ENCODE measurements around the gene CTH. TPM values are rescaled to one million over a fixed set of nuclear protein-coding genes. Genes with fewer than 3 reads are reported as not detected.
"Not testable (repeated sequence)": the region's sequence is repeated elsewhere in the genome, so short reads cannot be mapped to it uniquely, and the experiment has no call there.

The CTH gene
- total and polyA plus RNA-seq, 2 of the 4 experiments (the other 2 are of a cell fraction) = 2.7 to 3.0 TPM

- H3K9me1 ChIP-seq (ENCODE audit: insufficient read depth, low read length); H3K4me3 ChIP-seq (ENCODE audit: insufficient read depth, low read depth, low read length); H4K20me1 ChIP-seq (ENCODE audit: insufficient read depth, low read length); H4K8ac ChIP-seq (ENCODE audit: low read depth in 2 of 2, low read length in 2 of 2); H2BK5ac ChIP-seq (ENCODE audit: low read depth, low read length, poor library complexity, severe bottlenecking); H4K5ac ChIP-seq (ENCODE audit: low read depth, low read length); H3K27me3 ChIP-seq (ENCODE audit: control insufficient read depth, insufficient read depth, low read length); H2BK20ac ChIP-seq (ENCODE audit: low read depth, low read length); H3K23ac ChIP-seq (ENCODE audit: low read depth, low read length); H3K9me3 ChIP-seq (ENCODE audit: control insufficient read depth, insufficient read depth, low read length); H3K36me3 ChIP-seq (ENCODE audit: control insufficient read depth, insufficient read depth, low read length); H2BK15ac ChIP-seq (ENCODE audit: low read depth, low read length); in situ Hi-C loops (cut with MboI; ENCODE audit: low sequenced_read_pairs); H2AK5ac ChIP-seq (ENCODE audit: low read depth, low read length); ATAC-seq (ENCODE audit: low read depth); H2AK9ac ChIP-seq (replicated peaks; ENCODE audit: low read depth, low read length, poor library complexity); H3K4me2 ChIP-seq (ENCODE audit: low read depth, low read length); DNase-seq; H4K91ac ChIP-seq (ENCODE audit: insufficient read depth, low read depth, low read length); H3K14ac ChIP-seq (replicated peaks; ENCODE audit: low read depth, low read length); H3K56ac ChIP-seq (ENCODE audit: extremely low read depth, insufficient read depth, low read length); H2AFZ ChIP-seq (replicated peaks; ENCODE audit: low read length, poor library complexity); CTCF ChIA-PET; POLR2A ChIA-PET (ENCODE audit: unreplicated experiment); dilution Hi-C loops (cut with HindIII; ENCODE audit: low sequenced_read_pairs, unreplicated experiment); H3K4me1 ChIP-seq (ENCODE audit: control insufficient read depth, insufficient read depth, low read length); H3K79me1 ChIP-seq (ENCODE audit: low read depth in 1 of 2, low read length in 2 of 2); H3K27ac ChIP-seq (ENCODE audit: insufficient read depth, low read length); H3K9ac ChIP-seq (ENCODE audit: low read depth, low read length); H3K18ac ChIP-seq (ENCODE audit: low read depth, low read length); H2BK120ac ChIP-seq (ENCODE audit: low read depth, low read length); intact Hi-C loops (cut with micrococcal nuclease); BruUV-seq (replicated peaks); H3K4ac ChIP-seq (ENCODE audit: low read depth, low read length): not testable (repeated sequence)
- WGBS, 2 experiments (ENCODE audit: extremely low coverage in 2 of 2, insufficient read length in 1 of 2) = no CpG with 5 or more reads among the region's 5 CpGs
Measured at GRCh38 chr1:70367397-70367796, 43.7 kb upstream of the CTH start.

- H3K27me3 ChIP-seq (ENCODE audit: control insufficient read depth, insufficient read depth, low read length); H4K8ac ChIP-seq (ENCODE audit: low read depth in 2 of 2, low read length in 2 of 2); CTCF ChIA-PET; H4K20me1 ChIP-seq (ENCODE audit: insufficient read depth, low read length); H3K4me1 ChIP-seq (ENCODE audit: control insufficient read depth, insufficient read depth, low read length); ATAC-seq (ENCODE audit: low read depth); H4K91ac ChIP-seq (ENCODE audit: insufficient read depth, low read depth, low read length); H3K4me3 ChIP-seq (ENCODE audit: insufficient read depth, low read depth, low read length); POLR2A ChIA-PET (ENCODE audit: unreplicated experiment); H3K9me1 ChIP-seq (ENCODE audit: insufficient read depth, low read length); H3K18ac ChIP-seq (ENCODE audit: low read depth, low read length); BruUV-seq (replicated peaks); H3K4ac ChIP-seq (ENCODE audit: low read depth, low read length); H3K23ac ChIP-seq (ENCODE audit: low read depth, low read length); H3K56ac ChIP-seq (ENCODE audit: extremely low read depth, insufficient read depth, low read length); H2BK15ac ChIP-seq (ENCODE audit: low read depth, low read length); intact Hi-C loops (cut with micrococcal nuclease); dilution Hi-C loops (cut with HindIII; ENCODE audit: low sequenced_read_pairs, unreplicated experiment); H4K5ac ChIP-seq (ENCODE audit: low read depth, low read length); H3K14ac ChIP-seq (replicated peaks; ENCODE audit: low read depth, low read length); H3K9me3 ChIP-seq (ENCODE audit: control insufficient read depth, insufficient read depth, low read length); H3K9ac ChIP-seq (ENCODE audit: low read depth, low read length); H2BK20ac ChIP-seq (ENCODE audit: low read depth, low read length); H3K4me2 ChIP-seq (ENCODE audit: low read depth, low read length); H3K79me1 ChIP-seq (ENCODE audit: low read depth in 1 of 2, low read length in 2 of 2); H2AK9ac ChIP-seq (replicated peaks; ENCODE audit: low read depth, low read length, poor library complexity); H3K36me3 ChIP-seq (ENCODE audit: control insufficient read depth, insufficient read depth, low read length); H2AK5ac ChIP-seq (ENCODE audit: low read depth, low read length); H3K27ac ChIP-seq (ENCODE audit: insufficient read depth, low read length); in situ Hi-C loops (cut with MboI; ENCODE audit: low sequenced_read_pairs); H2BK5ac ChIP-seq (ENCODE audit: low read depth, low read length, poor library complexity, severe bottlenecking); H2AFZ ChIP-seq (replicated peaks; ENCODE audit: low read length, poor library complexity); H2BK120ac ChIP-seq (ENCODE audit: low read depth, low read length); DNase-seq: not testable (repeated sequence)
- 67% methylated on average over 3 of the region's 3 CpGs; no CpG with 5 or more reads in 1 of the 2 experiments for WGBS, 2 experiments (ENCODE audit: extremely low coverage in 2 of 2, insufficient read length in 1 of 2)
Measured at GRCh38 chr1:70371586-70371985, 39.5 kb upstream of the CTH start.
